Suprapubic skin (tissue), 4 donors: Measurements from ENCODE around the gene IZUMO2. TPM values are rescaled to one million over a fixed set of nuclear protein-coding genes. Genes with fewer than 3 reads are reported as not detected.

Source experiments
- DNase-seq, 2 donors: peaks; one replicate each; pipeline ENCODE4 v3.0.0-alpha.2; 2019; ENCODE audit warnings: low spot score in 2 of 2
- H3K27ac ChIP-seq: fragments of 200-600 bp; sonication (generic); one replicate; pipeline ENCODE4 v1.5.1; 2019
- H3K27me3 ChIP-seq: fragments of 200-600 bp; sonication (generic); one replicate; pipeline ENCODE4 v1.5.1; 2019
- H3K36me3 ChIP-seq: fragments of 200-600 bp; sonication (generic); one replicate; pipeline ENCODE4 v1.5.1; 2019
- H3K4me1 ChIP-seq: fragments of 200-600 bp; sonication (generic); one replicate; pipeline ENCODE4 v1.5.1; 2019
- H3K4me3 ChIP-seq: fragments of 200-600 bp; sonication (generic); one replicate; pipeline ENCODE4 v1.5.1; 2019; ENCODE audit warnings: mild to moderate bottlenecking
- H3K9me3 ChIP-seq: fragments of 200-600 bp; sonication (generic); one replicate; pipeline ENCODE4 v1.5.1; 2019
- CTCF ChIP-seq, 2 donors: fragments of 200-600 bp in 1 of 2; fragments of 450-650 bp in 1 of 2; sonication (generic) in 1 of 2; IDR thresholded peaks; one replicate each; pipeline ENCODE4 v1.5.1; 2016 to 2019; ENCODE audit warnings: antibody characterized with exemption in 2 of 2, mild to moderate bottlenecking in 1 of 2, moderate library complexity in 1 of 2
- EP300 ChIP-seq: sonication (generic); formaldehyde crosslinking; IDR thresholded peaks from one replicate; pipeline ENCODE4 v1.6.1; 2017; ENCODE audit warnings: antibody characterized with exemption
- POLR2A ChIP-seq, 2 donors: fragments of 450-650 bp; IDR thresholded peaks; one replicate each; pipeline ENCODE4 v1.6.1; 2017; ENCODE audit warnings: antibody characterized with exemption in 2 of 2, mild to moderate bottlenecking in 2 of 2, moderate library complexity in 2 of 2
- POLR2AphosphoS5 ChIP-seq, 3 donors: sonication (generic); formaldehyde crosslinking; IDR thresholded peaks; one replicate each; pipeline ENCODE4 v1.6.1; 2017; ENCODE audit warnings: antibody characterized with exemption in 3 of 3
- WGBS: methylation state at CpG from one replicate; pipeline ENCODE4 v1.1.5; 2018; 5-methylcytosine and 5-hydroxymethylcytosine counted together
- total RNA-seq, 4 donors: library from RNA; depleted of rRNA; stranded (reverse); fragments of >200 nt; gene quantifications; one replicate each; pipeline ENCODE4 v1.1.0, GENCODE V29; 2016

Gene IZUMO2
- total RNA-seq = not detected

GRCh38 chr19:50162988-50163387 is at the start of gene IZUMO2:
IZUMO2 (minus strand) TSS chr19:50163281; CDS start chr19:50163194, 87 bp downstream.
- Histone ChIP-seq H3K27ac (no peak within 1 kb of the TSS), H3K27me3 (peaks cover 24% of the 10 kb centered on the region), H3K36me3 (no peaks in the 10 kb centered on the region), H3K4me3 (no peak within 1 kb of the TSS), H3K4me1 (peaks cover 4% of the 10 kb centered on the region), H3K9me3 (peaks cover 9% of the 10 kb centered on the region)
- WGBS = 9% methylated on average over 8 of the region's 26 CpGs
- TF ChIP-seq EP300 = no peak
- no peak for DNase-seq

DNA sequence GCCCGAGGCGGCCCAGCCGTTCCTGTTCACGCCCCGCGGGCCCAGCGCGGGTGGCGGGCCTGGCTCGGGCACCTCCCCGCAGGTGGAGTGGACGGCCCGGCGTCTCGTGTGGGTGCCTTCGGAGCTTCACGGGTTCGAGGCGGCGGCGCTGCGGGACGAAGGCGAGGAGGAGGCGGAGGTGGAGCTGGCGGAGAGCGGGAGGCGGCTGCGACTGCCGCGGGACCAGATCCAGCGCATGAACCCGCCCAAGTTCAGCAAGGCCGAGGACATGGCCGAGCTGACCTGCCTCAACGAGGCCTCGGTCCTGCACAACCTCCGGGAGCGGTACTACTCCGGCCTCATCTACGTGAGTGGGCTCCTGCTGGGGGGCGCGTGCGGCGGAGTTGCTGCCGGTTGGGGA is 47.3 kb upstream of the IZUMO2 start:
- 95% methylated on average over 44 of the region's 46 CpGs for WGBS
- H3K36me3 ChIP-seq = peaks cover 2% of the 10 kb centered on the region
- H3K27me3 ChIP-seq = peaks cover 6% of the 10 kb centered on the region
- no peak overlapping the region for H3K4me3 ChIP-seq
- DNase-seq = no peak
- H3K9me3 ChIP-seq = no peaks in the 10 kb centered on the region
- TF ChIP-seq POLR2AphosphoS5 (IDR thresholded peaks at IDR 0.05) = no peak
- no peak for TF ChIP-seq POLR2A (IDR thresholded peaks at IDR 0.05)
- no peak for TF ChIP-seq CTCF (IDR thresholded peaks at IDR 0.05)
- no peak for TF ChIP-seq EP300
- no peak overlapping the region for H3K27ac ChIP-seq
- H3K4me1 ChIP-seq = peaks cover 14% of the 10 kb centered on the region

DNA sequence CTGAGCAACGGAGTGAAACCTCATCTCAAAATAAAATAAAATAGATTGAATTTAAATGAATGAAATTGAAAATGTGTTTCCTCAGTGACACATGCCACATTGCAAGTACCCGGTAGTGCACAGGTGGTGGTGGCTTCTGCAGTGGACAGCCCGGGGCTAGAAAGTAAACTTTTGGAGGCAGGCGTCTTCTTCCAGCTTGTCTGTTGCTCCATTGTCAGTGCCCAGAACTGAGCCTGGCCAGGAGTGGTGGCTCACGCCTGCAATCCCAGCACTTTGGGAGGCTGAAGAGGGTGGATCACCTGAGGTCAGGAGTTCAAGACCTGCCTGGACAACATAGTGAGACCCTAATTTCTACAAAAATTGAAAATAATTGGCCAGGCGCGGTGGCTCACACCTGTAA is 46.0 kb upstream of the IZUMO2 start:
- H3K27me3 ChIP-seq = peaks cover 18% of the 10 kb centered on the region
- no peak overlapping the region for H3K27ac ChIP-seq
- WGBS = 86% methylated on average over 7 of the region's 7 CpGs
- H3K9me3 ChIP-seq = no peaks in the 10 kb centered on the region
- H3K4me3 ChIP-seq = no peak overlapping the region
- TF ChIP-seq EP300 = no peak
- no peak for TF ChIP-seq POLR2A (IDR thresholded peaks at IDR 0.05)
- no peak for TF ChIP-seq POLR2AphosphoS5 (IDR thresholded peaks at IDR 0.05)
- no peak for TF ChIP-seq CTCF (IDR thresholded peaks at IDR 0.05)
- H3K4me1 ChIP-seq = peaks cover 16% of the 10 kb centered on the region
- H3K36me3 ChIP-seq = peaks cover 2% of the 10 kb centered on the region
- no peak for DNase-seq

- Histone ChIP-seq H3K27ac (no peak overlapping the region), H3K36me3 (peaks cover 2% of the 10 kb centered on the region), H3K4me1 (peaks cover 30% of the 10 kb centered on the region), H3K9me3 (no peaks in the 10 kb centered on the region), H3K4me3 (no peak overlapping the region), H3K27me3 (peaks cover 32% of the 10 kb centered on the region)
- no peak for TF ChIP-seq POLR2AphosphoS5 (IDR thresholded peaks at IDR 0.05)
- TF ChIP-seq EP300 = no peak
- TF ChIP-seq CTCF (IDR thresholded peaks at IDR 0.05) = no peak
- no peak for TF ChIP-seq POLR2A (IDR thresholded peaks at IDR 0.05)
- 82% methylated on average over 2 of the region's 2 CpGs for WGBS
- DNase-seq = no peak
These were observed 44.6 kb upstream of the IZUMO2 start for GRCh38 chr19:50207730-50208129.

DNA sequence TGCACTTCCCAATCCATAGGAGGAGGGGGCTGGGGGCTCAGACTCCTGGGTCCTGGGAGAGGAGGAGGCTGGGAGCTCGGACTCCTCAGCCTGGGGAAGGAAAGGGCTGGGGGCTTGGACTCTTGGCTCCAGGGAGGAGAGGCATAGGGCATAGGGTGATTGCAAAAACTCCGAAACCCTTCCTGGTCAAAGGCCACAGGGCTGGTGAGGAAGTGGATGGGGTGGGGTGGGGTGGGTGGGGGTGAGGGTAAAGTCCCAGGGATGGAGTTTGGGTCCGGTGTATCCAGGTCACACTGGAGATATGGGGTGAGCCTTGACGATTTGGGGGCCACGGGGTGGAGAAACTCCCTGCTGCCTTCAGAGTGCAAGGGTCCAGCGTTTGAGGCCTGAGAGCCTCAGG is 43.1 kb upstream of the IZUMO2 start:
- peaks cover 44% of the 10 kb centered on the region for H3K27me3 ChIP-seq
- no peak for TF ChIP-seq EP300
- no peak for TF ChIP-seq POLR2A (IDR thresholded peaks at IDR 0.05)
- no peak for TF ChIP-seq CTCF (IDR thresholded peaks at IDR 0.05)
- no peak for TF ChIP-seq POLR2AphosphoS5 (IDR thresholded peaks at IDR 0.05)
- WGBS = 71% methylated on average over 6 of the region's 6 CpGs
- no peak for DNase-seq
- no peak overlapping the region for H3K27ac ChIP-seq
- H3K4me3 ChIP-seq = no peak overlapping the region
- H3K9me3 ChIP-seq = no peaks in the 10 kb centered on the region
- H3K4me1 ChIP-seq = peaks cover 30% of the 10 kb centered on the region
- no peaks in the 10 kb centered on the region for H3K36me3 ChIP-seq

DNA sequence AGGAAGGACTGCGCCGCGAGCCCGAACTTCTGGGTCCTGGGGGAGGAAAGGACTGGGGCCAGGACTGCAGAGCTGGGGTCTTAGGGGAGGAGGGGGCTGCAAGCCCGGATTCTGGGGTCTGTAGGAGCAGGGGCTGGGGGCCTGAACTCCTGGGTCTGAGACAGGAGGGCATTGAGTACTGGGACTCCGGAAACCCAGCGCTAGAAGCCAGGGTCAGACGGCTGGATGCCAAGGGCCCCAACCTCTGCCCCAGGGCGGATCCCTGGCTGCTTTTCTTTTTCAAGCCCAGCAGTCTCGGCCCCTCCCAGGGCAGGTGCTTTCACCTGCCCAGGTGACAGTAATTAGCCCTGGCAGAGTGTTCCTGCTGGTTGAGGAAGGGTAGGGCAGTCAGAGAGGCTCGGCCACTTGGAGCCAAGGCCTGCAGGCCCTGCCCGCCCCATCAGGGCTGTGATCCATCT is 42.6 kb upstream of the IZUMO2 start:
- Histone ChIP-seq H3K36me3 (no peaks in the 10 kb centered on the region), H3K4me3 (peak overlapping the region; percentile 39), H3K4me1 (peaks cover 30% of the 10 kb centered on the region), H3K27me3 (peaks cover 48% of the 10 kb centered on the region), H3K27ac (peak overlapping the region; percentile 79), H3K9me3 (no peaks in the 10 kb centered on the region)
- 17% methylated on average over 6 of the region's 12 CpGs for WGBS
- TF ChIP-seq CTCF (IDR thresholded peaks at IDR 0.05) = no peak
- no peak for TF ChIP-seq EP300
- TF ChIP-seq POLR2A (IDR thresholded peaks at IDR 0.05) = no peak
- no peak for TF ChIP-seq POLR2AphosphoS5 (IDR thresholded peaks at IDR 0.05)
- DNase-seq = peak in 1 of 2 donors; percentile 70
